CD4-positive, alpha-beta T cell treated with Interferon gamma for 1 hour (primary cell): ENCODE results near the gene CYREN.
"Not testable (repeated sequence)": the region's sequence is repeated elsewhere in the genome, so short reads cannot be mapped to it uniquely, and the experiment has no call there.

ENCODE experiments used
- DNase-seq: peaks from one replicate; pipeline ENCODE4 v3.0.0-alpha.2; 2020

Gene CYREN

GRCh38 chr7:135158141-135158655, 12.3 kb downstream of the CYREN start:
- DNase-seq = no peak

- no peak for DNase-seq
Observed at GRCh38 chr7:135156290-135156689, 14.2 kb downstream of the CYREN start.

- no peak for DNase-seq
Observed at GRCh38 chr7:135154734-135155133, 15.8 kb downstream of the CYREN start.

- DNase-seq = no peak
Observed at GRCh38 chr7:135152442-135152841, 18.1 kb downstream of the CYREN start.

GRCh38 chr7:135151533-135151932, 19.0 kb downstream of the CYREN start:
- peak; percentile 66 for DNase-seq

- no peak for DNase-seq
Observed at GRCh38 chr7:135151132-135151531, 19.4 kb downstream of the CYREN start.

- no peak for DNase-seq
Observed at GRCh38 chr7:135150072-135150782, 20.3 kb downstream of the CYREN start.

GRCh38 chr7:135147899-135148721, 22.4 kb downstream of the CYREN start, which contains the start of gene TMEM140:
TMEM140 (plus strand) TSS chr7:135148072; CDS start chr7:135164442, 16,370 bp downstream.
- DNase-seq = peak; percentile 80

GRCh38 chr7:135147341-135147898, 23.1 kb downstream of the CYREN start:
- DNase-seq = no peak

GRCh38 chr7:135143885-135144668, 26.4 kb downstream of the CYREN start:
- no peak for DNase-seq

GRCh38 chr7:135129579-135129978, 40.9 kb downstream of the CYREN start:
- DNase-seq = no peak

- DNase-seq = no peak
Observed at GRCh38 chr7:135128931-135129330, 41.6 kb downstream of the CYREN start.

- DNase-seq = not testable (repeated sequence)
Observed at GRCh38 chr7:135124631-135125030, 45.9 kb downstream of the CYREN start.

GRCh38 chr7:135121868-135122267, 48.6 kb downstream of the CYREN start:
- DNase-seq = no peak

- no peak for DNase-seq
Observed at GRCh38 chr7:135117096-135117495, 53.4 kb downstream of the CYREN start.
